Measurements from ENCODE around the gene LRRN3.

The LRRN3 gene

DNA sequence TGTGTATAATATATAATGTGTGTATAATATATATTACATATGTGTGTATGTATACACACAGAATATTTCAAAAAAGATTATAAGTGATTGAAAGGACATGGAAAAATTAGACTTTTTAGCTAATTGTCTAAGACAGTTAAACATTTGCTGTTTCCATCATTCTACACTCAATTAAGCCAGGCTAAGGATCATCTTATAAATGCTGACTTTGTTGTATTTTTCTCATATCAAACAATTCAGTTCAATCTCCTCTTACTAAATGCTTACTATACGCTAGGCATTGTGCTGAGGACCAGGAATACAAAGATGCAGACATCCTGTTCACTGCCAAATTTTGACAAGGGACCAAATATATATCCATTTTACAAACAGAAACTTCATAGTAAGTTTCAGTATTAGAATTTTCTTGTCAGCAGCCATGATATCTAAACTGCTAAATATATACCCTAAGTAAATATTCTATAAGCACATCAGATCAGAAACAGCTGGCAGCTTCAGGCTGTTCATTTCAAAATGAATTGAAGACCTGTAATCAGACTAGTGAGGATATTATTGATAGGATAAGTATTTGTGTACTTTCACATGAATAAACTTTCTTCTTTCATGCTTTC, 10.3 kb upstream of the LRRN3 start:
- no peak for DNase-seq

DNA sequence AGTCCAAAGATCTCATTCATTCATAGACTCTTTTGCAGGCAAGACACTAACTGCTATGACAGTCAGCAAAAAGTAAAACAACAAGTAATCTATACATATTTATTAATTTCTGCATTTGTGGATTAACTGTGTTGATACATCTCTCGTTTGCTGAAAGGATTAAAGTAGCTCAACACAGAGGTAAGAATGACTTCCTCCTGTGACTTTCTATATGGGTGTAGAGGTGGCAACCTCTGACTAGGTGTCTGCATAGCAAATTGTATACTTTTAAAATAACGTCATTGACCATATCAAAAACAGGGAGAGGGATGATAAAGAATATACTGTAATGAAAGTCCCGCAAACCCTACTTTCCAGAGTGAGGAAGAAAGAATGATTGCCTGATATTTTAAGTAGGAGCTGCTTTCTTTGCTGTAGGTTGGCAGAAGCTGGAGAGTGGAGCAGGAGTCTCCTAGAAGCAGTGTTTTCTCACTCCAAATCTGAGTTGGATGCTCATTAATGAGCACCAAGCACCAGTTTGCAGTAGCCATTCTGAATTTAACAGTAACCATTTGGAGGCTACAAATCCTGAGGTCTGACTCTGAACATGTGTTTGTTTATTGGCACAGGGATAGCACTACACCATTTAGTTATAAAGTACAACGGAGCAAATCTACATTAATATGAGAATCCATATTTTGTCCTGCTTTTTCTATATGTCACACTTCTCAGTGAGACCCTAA, 9.2 kb upstream of the LRRN3 start:
- no peak for DNase-seq

DNA sequence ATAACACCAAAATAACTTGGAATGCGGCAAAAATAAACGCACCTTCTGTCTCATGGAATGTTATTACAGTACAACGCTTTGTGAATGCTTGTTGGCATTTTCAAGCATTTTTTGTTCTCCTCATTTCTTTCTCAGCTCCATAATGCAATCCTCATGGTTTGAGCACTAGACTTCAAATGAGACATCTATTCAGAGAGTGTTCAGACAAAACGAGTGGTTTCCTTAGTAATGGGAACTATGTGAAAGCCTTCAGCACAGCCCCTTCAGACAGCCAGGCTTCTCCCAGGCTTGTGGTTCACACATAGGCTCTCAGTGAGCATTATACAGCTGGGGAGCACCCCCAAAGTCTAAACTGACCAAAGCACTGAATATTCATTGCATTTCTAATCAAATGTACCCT, 8.6 kb upstream of the LRRN3 start:
- no peak for DNase-seq

DNA sequence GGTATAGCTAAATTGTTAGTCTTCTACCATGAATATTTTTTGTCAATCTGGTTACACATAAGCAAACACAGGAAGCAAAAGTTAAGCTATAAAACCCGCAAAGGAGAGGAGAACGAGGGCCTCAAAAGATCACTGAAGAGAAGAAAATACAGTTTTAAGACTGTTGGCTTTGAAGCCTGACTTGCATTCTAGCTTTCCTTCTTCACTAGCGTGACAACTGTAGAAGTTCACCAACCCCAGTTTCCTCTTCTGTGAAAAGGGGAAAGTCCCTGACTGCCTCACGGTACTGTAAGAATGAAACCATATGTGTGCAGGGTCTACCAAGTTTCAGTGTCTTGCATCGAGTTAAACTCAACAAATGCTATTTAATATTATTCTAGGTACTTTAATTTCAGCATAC, 7.5 kb upstream of the LRRN3 start:
- DNase-seq = peak; percentile 49 to 68

DNA sequence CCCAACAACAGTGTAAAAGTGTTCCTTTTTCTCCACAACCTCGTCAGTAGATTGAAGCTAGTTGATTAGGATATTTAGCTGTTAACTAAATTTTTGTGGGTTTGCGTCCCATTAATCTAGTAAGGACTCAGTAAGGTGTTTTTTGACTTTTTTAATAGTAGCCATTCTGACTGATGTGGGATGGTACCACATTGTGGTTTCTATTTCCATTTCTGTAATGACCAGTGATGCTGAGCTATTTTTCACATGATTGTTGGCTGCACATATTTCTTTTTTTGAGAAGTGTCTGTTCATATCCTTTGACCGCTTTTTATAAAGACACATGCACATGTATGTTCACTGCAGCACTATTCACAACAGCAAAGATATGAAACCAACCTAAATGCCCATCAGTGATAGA, 5.6 kb upstream of the LRRN3 start:
- no peak for DNase-seq

DNA sequence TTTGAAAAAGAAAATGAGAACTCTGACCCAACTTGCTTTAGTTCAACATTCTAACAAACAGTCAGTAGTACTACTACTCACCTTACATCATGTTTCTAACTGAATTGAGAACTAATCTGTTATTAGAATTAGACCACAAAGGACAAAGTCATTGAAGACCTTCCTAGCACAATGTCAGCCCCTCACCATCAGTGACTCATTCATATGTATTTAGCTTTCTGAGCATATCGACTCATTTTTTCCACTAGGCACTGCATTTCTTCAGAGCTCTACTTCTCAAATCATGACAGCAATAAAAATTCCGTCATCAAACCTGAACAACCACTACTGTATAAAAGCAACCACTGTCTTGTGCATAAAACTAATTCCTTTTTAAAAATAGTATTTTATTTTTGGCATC, 4.4 kb upstream of the LRRN3 start:
- DNase-seq = no peak

DNA sequence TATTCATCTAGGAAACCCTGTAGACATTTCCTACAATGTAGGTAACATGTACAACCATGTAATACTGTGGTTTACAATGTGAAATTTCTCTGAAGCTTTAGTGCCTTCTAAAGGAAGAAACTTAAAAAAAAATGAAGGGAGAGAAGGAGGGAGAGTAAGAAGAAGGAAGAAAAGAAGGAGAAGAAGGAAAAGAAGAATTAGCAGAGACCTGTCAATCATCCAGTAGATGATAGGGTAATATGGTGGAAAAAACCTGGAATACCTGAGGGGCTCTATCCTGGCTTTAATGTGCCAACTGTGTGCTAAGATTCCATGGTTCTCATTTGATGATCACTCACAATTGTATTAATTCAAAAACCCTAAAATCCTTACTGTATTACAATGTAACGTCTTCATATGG, 2.6 kb upstream of the LRRN3 start:
- DNase-seq = no peak

DNA sequence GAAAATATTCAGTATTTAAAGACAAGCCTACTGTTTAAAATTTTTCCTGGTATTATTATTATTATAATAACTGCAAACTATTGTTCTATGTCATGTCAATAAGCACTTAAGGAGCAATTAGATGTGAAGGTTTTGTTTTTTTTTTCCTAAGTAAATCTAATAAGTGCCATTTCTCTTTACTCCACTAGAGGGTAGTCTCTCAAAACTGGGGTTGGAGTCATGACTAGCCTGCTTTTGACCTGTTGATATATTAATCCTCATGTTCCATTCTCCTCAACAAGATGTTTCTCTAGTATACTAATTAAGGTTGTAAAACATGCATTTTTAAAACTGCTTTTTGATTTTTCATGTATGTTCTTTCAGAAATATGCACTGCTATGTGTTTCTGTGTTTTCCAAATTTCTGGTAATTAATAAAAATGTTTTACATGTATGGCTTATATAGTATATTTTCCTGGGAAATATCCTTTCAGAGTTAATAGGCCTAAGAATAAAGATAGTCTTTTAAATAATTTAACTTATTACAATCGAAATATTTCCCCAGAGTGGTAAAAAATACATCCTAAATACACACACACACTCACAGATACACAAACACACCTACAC, 1.0 kb upstream of the LRRN3 start:
- peak in 1 of 2 donors; percentile 32 for DNase-seq

DNA sequence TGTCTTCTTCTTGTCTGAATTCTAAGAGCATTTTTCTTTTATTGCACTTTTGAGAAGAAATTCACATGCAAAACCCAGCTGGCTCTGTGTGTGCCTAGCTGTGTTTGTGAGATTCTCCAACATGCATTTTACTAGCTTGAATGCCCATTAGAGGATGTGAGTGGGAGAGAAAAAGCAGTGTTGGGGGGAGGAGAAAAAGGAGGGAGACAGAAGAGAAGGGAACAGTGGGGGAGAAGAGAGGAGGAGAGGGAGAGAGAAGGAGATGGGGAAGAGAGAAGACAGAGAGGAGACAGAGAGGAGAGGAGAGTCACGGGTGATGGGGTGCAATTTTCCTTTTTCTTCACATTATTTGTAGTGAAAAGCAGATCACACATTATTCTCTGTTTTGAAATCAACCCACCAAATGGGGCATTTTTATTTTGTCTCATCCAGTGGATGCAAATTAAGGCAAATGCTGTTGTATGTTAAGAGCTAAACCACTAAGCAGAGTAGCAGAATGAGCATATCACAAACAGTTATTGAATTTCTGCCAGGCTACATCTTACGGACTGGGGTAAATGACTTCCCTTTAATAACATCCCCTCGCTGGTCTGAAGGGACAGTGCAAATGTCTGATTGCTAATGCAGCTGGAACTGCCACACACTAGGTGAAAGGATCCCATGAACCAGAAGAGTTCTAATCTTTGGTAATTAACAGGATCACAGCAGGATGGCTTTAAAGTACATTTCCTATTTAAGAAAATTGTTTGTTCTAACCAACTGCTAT, 849 bp downstream of the LRRN3 start:
- no peak for DNase-seq

DNA sequence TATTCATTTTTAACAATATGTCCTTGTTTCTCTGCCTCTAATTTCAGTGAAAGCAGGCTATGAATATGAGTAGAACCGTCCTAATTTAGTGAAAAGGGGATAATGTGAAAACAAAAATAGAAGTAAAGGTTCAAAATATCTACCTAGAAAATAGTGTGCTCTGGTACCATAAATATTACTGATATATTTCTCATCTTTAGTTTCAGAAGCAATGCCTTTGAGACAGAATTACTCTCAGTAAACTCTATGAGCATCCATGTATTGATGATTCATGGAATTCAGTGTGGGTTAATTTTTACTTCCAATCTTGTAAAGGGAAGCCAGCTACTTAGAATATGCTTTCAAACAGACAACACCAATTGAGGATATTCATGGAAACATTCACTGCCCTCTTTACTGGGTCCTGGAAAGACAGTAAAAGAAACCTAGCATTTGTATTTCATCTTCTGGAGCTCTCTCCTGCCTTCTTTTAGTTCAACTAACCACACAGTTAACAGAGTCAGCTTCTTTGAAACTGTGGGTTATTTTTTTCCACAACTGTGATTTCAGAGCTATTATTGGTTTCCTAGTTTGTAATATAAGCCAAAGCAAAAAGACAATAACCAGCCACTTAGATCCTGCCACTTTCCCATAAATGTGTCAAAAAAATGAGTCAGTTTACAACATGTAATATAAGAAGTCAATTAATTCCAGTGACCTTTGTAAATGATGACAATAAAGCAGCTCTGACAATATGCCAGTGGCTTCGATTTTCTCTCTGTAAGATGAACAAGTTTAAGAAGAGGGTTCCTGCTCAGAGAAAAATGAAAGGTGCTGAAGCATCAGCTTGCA, 1.7 kb downstream of the LRRN3 start:
- no peak for DNase-seq

DNA sequence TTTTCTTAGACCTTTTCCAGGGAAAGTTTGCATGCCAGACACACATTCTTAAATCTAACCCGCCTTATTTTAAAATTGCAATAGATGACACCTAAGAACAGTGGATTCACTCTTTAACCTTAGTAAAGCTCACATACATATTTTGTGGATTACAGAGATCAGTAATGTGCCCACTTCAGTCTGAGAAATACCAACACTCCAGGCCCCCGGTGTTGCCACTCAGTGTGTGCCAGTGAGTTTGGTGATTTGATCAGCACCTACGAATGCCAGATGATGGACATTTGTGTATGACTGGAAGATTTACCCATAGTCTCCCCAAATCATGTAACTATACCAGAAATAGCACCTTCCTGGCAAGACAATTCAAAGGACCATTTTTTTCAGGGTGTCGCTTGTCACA, 2.6 kb downstream of the LRRN3 start:
- no peak for DNase-seq

DNA sequence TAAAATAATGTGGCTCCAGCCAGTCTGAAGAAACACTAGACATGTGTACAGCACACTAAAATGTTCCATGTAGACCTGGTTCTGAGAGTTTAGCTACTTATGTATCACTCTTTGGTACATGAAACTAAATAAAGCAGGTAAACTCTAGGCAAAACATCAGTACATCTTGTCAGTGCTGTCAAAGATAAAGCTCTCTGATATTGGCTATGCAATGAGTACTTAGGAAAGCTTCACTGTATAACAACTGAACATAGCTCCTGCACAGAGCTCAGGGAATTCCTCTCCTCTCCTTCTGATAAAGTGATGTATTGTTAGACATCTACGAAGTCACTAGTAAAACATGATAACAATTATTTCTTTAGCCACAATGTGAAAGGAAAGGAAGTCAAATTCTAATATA, 3.5 kb downstream of the LRRN3 start:
- DNase-seq = no peak

DNA sequence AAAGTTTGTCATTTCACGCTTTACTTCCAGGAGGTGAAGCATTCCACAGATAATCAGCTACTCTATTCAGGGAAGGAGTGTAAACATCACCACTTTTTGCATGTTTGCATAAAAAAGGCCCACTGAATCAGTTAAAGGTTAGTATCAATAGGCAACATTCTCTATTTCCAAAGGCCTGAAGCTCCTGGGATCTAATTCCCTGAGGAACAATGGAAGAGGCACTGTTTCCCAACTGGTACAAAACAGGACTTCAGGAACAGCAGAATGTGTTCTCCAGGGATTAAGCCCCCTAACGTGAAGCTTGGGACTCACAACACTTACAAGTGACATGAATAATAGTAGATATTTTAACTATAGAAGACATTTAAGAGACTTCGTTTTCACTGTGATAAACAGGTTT, 6.1 kb downstream of the LRRN3 start:
- DNase-seq = no peak

DNA sequence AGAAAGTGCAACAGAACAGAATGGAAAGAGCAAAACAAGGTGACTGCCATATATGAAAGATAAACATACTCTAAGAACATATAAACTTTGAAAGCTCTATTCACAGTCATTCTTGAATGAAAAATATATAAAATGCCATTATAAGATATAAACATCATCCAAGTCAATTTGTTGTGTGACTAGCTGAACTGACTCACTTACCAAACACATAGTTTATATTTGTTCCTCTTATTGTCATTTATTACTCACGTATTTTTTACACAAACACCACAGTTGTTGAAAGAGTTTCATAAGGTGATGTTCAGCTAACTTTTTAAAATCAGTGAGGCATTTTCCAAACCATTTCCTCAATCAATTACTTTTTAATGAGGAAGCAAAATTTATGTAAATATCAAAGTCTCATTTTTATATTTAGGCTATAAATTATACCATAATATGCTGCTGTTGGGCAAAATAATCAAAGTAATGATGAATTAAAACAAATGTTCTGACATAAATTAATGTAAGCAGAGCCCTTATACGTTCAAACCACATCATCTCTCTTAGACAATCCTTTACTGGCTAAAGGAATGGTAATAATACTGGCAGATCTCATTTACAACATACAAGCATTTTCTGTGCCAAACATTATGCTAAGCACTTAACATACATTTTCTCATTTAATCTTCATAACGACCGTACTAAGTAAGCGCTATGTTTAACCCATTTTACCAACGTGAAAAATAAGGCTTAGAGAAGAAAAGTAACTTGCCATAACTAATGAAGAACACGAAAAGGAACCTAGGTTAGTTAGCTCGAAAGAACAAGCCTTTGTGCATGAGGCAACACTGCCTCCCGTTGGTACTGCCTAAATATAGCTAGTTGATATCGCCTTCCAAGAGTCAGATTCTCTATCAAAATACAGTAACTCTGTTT, 7.3 kb downstream of the LRRN3 start:
- DNase-seq = peak; percentile 48

DNA sequence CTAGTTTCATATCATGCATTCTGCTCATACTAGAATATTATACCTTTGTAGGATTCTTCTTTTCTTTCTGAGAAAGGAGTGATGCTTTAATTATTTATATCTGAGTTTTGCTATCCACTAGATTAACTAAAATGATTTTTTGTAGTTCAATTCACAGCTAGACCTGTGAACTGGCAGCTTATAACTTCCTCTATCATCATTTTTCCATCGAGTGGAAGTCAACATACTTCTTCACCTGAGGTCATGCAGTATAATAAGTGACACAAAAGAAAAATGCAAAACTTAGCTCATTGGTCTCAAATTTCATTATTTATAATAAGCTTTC, 8.0 kb downstream of the LRRN3 start:
- DNase-seq = no peak

DNA sequence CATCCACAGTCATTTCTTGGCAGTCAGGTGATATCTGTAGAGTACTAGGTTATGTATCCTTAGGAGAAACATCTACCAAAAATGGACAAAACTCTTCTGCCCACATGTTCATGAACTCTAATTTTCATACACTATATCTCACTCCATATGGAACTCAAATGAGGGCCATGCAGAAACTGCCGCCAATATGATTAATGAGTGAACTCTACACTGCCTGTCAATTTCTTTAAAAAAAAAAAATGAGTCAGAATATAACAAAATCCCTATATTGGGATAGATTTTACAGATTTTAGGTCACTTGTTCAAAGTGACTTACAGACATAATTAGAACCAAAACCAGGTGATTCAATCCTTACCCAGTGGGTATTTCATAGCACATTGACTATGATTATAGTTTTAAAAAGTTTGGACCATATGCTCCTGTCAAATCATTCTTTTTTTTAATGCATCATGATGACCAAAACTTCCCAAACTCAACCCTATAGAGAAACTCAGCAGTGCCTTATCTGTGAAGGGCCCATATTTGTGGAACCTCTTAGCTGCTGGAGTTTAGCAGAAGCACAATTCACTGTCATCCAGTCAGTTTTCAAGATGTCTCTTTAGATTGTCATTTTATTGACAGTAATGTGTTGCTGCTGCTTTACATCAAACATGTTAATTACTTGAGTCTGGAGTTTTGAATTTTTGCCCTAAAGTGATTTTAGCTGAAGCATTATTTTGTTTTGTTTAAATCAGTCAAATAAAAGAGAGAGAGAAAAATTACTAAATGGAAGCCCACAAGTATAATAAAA, 11.1 kb downstream of the LRRN3 start:
- DNase-seq = no peak

DNA sequence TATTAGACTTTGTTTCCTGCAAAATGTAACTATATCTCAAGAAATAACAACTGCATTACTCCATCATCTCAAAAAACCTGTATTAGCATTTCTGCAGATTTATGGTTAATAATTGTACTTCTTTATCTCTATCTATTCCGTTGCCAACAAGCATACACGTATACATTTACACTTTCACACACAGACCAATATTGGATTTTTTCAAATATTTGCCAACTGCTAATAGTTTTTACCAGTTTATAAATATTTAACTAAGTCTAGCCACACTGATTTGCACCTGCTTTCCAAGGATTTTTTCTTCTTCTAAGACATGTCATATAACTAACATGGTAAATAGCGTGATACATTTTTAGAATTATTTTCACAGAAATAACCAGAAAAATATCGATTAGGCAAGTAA, 12.2 kb downstream of the LRRN3 start:
- no peak for DNase-seq

DNA sequence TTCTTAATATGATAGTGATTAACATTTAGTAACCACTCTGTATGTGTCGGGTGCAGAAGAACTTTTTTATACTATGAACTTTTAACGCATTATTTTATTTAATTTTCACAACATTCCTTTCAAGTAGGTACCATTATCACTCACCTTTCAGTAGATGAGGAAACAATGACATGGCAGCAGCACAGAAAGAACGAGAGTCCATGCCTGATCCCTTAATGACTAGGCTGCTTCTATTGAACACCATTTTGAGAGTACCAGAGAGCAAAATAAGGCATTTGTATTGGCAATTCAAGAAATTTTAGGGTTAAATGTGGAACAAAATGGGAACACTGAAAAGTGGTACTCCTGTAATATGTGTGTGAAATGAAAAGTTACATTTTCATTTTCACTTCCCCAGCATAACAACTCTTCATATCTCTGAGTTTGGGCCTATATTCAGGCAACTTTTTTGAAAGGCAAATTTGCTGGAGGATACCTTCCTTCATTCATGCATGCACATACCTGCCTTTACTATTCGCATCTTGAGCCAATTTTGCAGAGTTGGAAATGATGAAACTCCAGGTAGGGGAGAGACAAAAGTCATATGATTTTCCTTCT, 12.8 kb downstream of the LRRN3 start:
- no peak for DNase-seq

DNA sequence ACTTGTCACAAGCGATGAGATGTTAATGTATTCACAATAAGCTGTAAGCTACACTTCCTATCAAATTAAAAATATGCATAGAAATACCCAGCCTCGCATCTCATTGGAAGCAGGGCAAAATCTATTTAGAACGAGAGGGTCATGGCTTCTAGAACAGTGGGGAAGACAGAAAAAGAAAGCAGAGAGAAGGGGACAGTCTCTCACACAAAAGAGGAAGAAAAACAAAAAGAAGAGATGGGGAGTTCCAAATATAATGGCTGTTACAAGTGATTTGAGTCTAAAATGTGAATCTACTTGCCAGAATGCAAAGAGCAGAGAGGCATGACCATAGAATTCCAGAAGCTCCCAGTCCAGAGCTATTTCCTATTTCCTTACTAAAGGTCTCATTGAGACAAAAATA, 13.8 kb downstream of the LRRN3 start:
- no peak for DNase-seq

DNA sequence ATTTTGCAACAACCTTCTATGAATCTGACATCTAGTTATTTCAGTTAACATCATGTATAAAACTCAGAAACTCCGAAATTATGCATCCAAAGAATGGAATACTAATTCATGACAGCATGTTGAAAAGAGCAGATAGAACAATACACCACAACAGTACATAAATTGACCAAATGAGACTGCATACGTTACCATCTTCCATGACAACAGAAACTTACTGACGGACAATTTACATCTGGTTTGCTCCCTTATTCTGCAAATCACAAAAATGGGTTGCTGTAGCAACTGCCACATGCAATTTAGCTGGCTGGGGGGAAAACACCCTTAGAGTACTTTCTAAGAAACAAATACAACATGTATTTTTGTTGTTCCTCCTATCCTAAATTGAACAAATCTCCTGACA, 14.3 kb downstream of the LRRN3 start:
- no peak for DNase-seq

DNA sequence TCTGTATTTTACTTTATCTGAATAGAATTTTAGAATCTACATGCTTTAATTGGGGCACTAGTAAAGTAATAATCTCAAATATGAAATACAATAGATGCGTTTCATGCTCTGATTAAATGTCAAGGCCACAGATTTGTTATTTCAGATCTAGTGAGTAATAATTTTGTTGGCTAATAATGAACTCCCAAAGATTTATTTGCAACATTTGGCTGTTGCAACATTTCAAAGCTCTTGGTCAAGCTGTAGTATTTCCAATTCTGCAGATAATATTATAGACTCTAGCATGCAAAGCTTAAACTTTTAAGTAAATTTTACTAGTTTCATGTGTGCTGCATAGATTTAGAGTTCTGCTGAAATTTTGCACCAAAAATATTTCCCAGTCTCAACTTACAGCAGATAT, 16.7 kb downstream of the LRRN3 start:
- DNase-seq = no peak
